ENCODE measurements around the gene THBS1. TPM values are rescaled to one million over a fixed set of nuclear protein-coding genes. Genes with fewer than 3 reads are reported as not detected.

Gene THBS1
- total and polyA plus RNA-seq, 2 experiments from 2014 or later = 82.9 to 220 TPM

DNA sequence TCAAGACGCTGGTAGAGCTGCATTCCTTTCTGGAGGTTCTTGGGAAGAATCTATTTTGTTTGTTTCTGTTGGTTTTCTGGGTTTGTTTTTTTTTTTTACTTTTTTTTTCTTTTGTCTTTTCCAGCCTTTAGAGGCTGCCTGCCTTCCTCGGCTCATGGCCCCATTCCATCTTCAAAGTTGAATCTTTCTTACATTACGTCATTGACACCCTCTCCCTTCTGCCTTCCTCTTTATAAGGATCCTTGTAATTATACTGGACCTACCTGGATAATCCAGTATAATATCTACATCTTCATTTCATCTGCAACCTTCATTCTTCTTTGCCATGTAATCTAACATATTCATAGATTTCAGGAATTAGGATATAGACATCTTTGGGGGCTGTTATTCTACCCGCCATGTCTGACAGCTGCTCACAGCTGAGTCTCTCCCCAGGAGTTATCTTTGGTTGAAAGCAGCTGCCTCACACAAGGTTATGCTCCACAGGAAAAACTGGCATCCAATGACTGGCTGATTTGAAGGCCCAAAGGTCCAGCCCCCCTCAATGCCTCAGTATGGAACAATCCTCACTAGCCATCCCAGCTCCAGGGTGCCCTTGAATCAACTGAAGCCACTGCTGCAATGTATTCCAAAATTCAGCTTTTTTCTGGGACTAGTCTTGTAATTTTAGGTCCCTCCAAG lies 38.4 kb upstream of the THBS1 start:
- TF ChIP-seq EZH2phosphoT487 (IDR thresholded peaks at IDR 0.05; ENCODE audit: low read depth, severe bottlenecking, unreplicated experiment) (no peak), EZH2 (IDR thresholded peaks at IDR 0.05; ENCODE audit: borderline replicate concordance) (no peak), CTCF (IDR thresholded peaks at IDR 0.05; ENCODE audit: poor library complexity) (no peak)
- Histone ChIP-seq H3K79me2 (no peaks in the 10 kb centered on the region), H3K27me3 (no peaks in the 10 kb centered on the region), H4K20me1 (ENCODE audit: insufficient read depth, poor library complexity, severe bottlenecking) (no peaks in the 10 kb centered on the region), H3K9me2 (replicated peaks; ENCODE audit: insufficient read depth) (no peaks in the 10 kb centered on the region), H3K4me2 (no peak overlapping the region), H3K36me3 (replicated peaks; ENCODE audit: insufficient read depth, low read depth) (no peaks in the 10 kb centered on the region), H3K4me1 (ENCODE audit: insufficient read depth) (no peaks in the 10 kb centered on the region), H2AFZ (no peak overlapping the region), H3K9me3 (ENCODE audit: low read depth) (peaks cover 7% of the 10 kb centered on the region), H3K4me3 (no peak overlapping the region), H3K27ac (no peak overlapping the region)
- WGBS (ENCODE audit: low lambda C conversion rate, missing lambda C conversion rate) = 93% methylated on average over 4 of the region's 4 CpGs
- DNase-seq (ENCODE audit: low spot score) = no peak

GRCh38 chr15:39543651-39544050 lies 37.2 kb upstream of the THBS1 start:
- no peaks in the 10 kb centered on the region for H3K27me3 ChIP-seq
- no peak overlapping the region for H2AFZ ChIP-seq
- TF ChIP-seq EZH2 (IDR thresholded peaks at IDR 0.05; ENCODE audit: borderline replicate concordance) (no peak), EZH2phosphoT487 (IDR thresholded peaks at IDR 0.05; ENCODE audit: low read depth, severe bottlenecking, unreplicated experiment) (no peak), CTCF (IDR thresholded peaks at IDR 0.05; ENCODE audit: poor library complexity) (no peak)
- no peak overlapping the region for H3K4me2 ChIP-seq
- no peaks in the 10 kb centered on the region for H4K20me1 ChIP-seq (ENCODE audit: insufficient read depth, poor library complexity, severe bottlenecking)
- 13% methylated on average over 1 of the region's 1 CpG for WGBS (ENCODE audit: low lambda C conversion rate, missing lambda C conversion rate)
- H3K36me3 ChIP-seq (replicated peaks; ENCODE audit: insufficient read depth, low read depth) = no peaks in the 10 kb centered on the region
- no peaks in the 10 kb centered on the region for H3K4me1 ChIP-seq (ENCODE audit: insufficient read depth)
- no peak overlapping the region for H3K27ac ChIP-seq
- H3K9me3 ChIP-seq (ENCODE audit: low read depth) = peaks cover 7% of the 10 kb centered on the region
- DNase-seq (ENCODE audit: low spot score) = no peak
- no peaks in the 10 kb centered on the region for H3K9me2 ChIP-seq (replicated peaks; ENCODE audit: insufficient read depth)
- H3K79me2 ChIP-seq = no peaks in the 10 kb centered on the region
- H3K4me3 ChIP-seq = no peak overlapping the region

DNA sequence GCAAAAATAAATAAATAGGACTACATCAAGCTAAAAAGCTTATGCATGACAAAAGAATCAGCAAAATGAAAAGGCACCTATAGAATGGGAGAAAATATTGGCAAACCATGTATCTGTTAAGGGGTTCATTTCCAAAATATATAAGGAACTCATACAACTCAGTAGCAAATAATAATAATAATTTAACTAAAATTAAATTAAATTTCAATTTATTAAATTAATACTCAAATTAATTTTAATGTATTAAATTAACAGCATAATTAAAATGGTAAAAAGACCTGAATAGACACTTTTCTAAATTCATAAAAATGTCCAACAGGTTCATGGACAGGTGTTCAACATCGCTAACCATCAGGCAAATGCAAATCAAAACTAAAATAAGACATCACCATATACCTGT lies 34.0 kb upstream of the THBS1 start:
- Histone ChIP-seq H3K9me2 (replicated peaks; ENCODE audit: insufficient read depth) (no peaks in the 10 kb centered on the region), H3K9me3 (ENCODE audit: low read depth) (peaks cover 7% of the 10 kb centered on the region), H3K79me2 (no peaks in the 10 kb centered on the region), H3K4me3 (no peak overlapping the region), H3K27ac (no peak overlapping the region), H3K27me3 (no peaks in the 10 kb centered on the region), H3K4me1 (ENCODE audit: insufficient read depth) (no peaks in the 10 kb centered on the region), H4K20me1 (ENCODE audit: insufficient read depth, poor library complexity, severe bottlenecking) (no peaks in the 10 kb centered on the region), H2AFZ (no peak overlapping the region), H3K36me3 (replicated peaks; ENCODE audit: insufficient read depth, low read depth) (no peaks in the 10 kb centered on the region), H3K4me2 (no peak overlapping the region)
- TF ChIP-seq EZH2 (IDR thresholded peaks at IDR 0.05; ENCODE audit: borderline replicate concordance) (no peak), EZH2phosphoT487 (IDR thresholded peaks at IDR 0.05; ENCODE audit: low read depth, severe bottlenecking, unreplicated experiment) (no peak), CTCF (IDR thresholded peaks at IDR 0.05; ENCODE audit: poor library complexity) (no peak)
- no peak for DNase-seq (ENCODE audit: low spot score)
- WGBS (ENCODE audit: low lambda C conversion rate, missing lambda C conversion rate) = 91% methylated on average over 1 of the region's 1 CpG
